ENCODE data around the gene PKP1. TPM values are rescaled to one million over a fixed set of nuclear protein-coding genes. Genes with fewer than 3 reads are reported as not detected.

The PKP1 gene
- total and polyA plus RNA-seq, 8 donors = 0.17 to 2.8 (median 0.20) TPM

DNA sequence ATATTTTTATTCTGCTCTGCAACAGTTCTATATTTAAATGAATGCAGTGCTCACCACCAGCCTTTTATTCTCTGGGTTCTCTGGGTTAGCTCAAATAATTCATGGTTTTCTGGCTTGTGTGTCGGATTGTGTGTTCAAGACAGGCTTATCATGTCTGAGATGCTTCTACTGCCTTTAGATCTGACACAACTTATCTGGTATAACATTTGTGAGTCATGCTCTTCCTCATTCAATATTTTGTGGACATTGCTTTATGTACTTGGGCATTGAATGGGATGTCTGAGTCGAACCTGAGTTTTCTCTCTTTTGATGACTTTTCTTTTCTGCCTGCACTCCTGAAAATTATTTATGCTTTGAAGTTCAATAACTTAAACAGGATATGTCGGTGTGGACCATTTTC lies 17.6 kb upstream of the PKP1 start:
- Histone ChIP-seq H3K27ac (no peak overlapping the region), H3K4me3 (no peak overlapping the region), H3K4me1 (no peaks in the 10 kb centered on the region), H3K27me3 (peaks cover 0 to 9% of the 10 kb centered on the region in 2 donors), H3K9me3 (no peaks in the 10 kb centered on the region), H3K36me3 (no peaks in the 10 kb centered on the region)
- intact Hi-C loops (cut with DNase I) = no loop called here
- no peak for DNase-seq
- ATAC-seq = no peak
- TF ChIP-seq, protein P1, sequence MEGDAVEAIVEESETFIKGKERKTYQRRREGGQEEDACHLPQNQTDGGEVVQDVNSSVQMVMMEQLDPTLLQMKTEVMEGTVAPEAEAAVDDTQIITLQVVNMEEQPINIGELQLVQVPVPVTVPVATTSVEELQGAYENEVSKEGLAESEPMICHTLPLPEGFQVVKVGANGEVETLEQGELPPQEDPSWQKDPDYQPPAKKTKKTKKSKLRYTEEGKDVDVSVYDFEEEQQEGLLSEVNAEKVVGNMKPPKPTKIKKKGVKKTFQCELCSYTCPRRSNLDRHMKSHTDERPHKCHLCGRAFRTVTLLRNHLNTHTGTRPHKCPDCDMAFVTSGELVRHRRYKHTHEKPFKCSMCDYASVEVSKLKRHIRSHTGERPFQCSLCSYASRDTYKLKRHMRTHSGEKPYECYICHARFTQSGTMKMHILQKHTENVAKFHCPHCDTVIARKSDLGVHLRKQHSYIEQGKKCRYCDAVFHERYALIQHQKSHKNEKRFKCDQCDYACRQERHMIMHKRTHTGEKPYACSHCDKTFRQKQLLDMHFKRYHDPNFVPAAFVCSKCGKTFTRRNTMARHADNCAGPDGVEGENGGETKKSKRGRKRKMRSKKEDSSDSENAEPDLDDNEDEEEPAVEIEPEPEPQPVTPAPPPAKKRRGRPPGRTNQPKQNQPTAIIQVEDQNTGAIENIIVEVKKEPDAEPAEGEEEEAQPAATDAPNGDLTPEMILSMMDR (IDR thresholded peaks at IDR 0.05) = no peak

DNA sequence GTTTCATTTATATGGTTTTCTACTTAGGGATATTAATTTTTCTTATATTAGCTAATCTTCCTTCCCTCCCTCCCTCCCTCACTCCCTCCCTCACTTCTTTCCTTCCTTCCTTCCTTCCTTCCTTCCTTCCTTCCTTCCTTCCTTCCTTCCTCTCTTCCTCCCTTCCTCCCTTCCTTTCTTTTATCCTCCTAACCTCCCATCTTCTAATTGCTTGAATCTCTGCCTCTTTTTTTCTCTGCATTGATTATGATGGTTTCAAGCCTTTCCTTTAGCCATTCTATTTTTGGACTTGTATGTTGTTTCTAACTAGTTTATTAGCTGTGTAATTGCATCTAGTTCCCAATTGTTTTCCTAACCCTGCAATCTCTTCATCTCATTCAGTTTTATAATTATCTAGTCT lies 17.0 kb upstream of the PKP1 start:
- TF ChIP-seq, protein P1 (IDR thresholded peaks at IDR 0.05) = no peak
- H3K27ac ChIP-seq = no peak overlapping the region
- DNase-seq (no peak), ATAC-seq (no peak)
- no peaks in the 10 kb centered on the region for H3K4me1 ChIP-seq
- H3K36me3 ChIP-seq = no peaks in the 10 kb centered on the region
- H3K27me3 ChIP-seq = peaks cover 0 to 9% of the 10 kb centered on the region in 2 donors
- intact Hi-C loops (cut with DNase I) = no loop called here
- no peak overlapping the region for H3K4me3 ChIP-seq
- no peaks in the 10 kb centered on the region for H3K9me3 ChIP-seq

DNA sequence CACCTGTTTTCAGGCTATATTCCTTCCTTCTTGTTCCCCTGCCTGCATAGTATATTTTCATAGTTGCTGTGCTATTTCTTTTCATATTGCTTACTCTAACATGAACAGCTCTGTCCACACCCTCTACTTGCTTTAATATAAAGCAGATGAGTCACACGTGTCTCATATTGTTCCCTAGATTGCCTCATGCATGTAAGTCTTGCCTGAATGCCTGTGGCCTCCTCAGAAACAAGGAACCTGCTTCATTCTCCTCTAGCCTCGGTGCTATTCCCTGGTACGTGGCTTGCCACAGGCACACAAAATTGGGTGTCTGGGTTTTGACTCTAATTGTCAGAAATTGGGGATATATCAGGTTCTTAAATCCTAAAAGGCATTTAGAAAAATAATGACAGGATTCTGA lies 16.5 kb upstream of the PKP1 start:
- ATAC-seq = peak; percentile 57
- intact Hi-C loops (cut with DNase I) = no loop called here
- DNase-seq = no peak
- Histone ChIP-seq H3K27me3 (peaks cover 0 to 9% of the 10 kb centered on the region in 2 donors), H3K4me3 (no peak overlapping the region), H3K9me3 (no peaks in the 10 kb centered on the region), H3K4me1 (no peaks in the 10 kb centered on the region), H3K36me3 (no peaks in the 10 kb centered on the region), H3K27ac (no peak overlapping the region)
- TF ChIP-seq, protein P1 (IDR thresholded peaks at IDR 0.05) = no peak

DNA sequence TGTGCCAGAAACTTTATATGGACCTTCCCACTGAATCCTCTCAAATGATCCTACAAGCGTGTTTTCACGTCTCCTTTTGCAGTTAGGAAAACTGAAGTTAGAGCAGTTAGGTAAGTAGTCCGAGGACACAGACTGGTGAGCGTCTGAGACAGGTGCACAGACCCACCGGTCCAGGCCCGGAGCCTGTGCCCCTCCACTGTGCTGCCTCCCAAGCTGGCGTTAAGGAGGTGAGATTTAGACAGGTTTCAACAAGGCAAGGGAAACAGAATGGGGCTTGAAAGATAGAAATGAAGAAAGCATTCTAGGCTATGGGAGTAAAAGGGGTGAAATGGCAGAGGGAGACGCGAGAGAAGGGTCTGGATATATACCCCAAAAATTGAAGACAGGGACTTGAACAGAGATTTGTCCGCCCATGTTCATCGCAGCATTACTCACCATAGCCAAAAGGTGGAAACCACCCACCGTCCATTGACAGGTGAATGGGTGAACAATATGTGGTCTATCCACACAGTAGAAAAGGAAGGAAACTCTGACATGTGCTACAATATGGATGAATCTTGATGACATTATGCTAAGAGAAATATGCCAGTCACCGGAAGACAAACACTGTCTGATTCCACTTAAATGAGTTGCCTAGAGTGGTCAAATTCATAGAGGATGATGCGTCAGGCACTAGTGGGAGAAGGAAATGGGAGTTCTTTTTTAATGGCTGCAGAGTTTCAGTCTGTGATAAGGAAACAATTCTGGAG lies 15.7 kb upstream of the PKP1 start:
- no peaks in the 10 kb centered on the region for H3K9me3 ChIP-seq
- no peaks in the 10 kb centered on the region for H3K4me1 ChIP-seq
- intact Hi-C loops (cut with DNase I) = no loop called here
- H3K27ac ChIP-seq = no peak overlapping the region
- DNase-seq = no peak
- no peaks in the 10 kb centered on the region for H3K36me3 ChIP-seq
- H3K27me3 ChIP-seq = peaks cover 0 to 9% of the 10 kb centered on the region in 2 donors
- ATAC-seq = no peak
- H3K4me3 ChIP-seq = no peak overlapping the region
- TF ChIP-seq, protein P1 (IDR thresholded peaks at IDR 0.05) = no peak

DNA sequence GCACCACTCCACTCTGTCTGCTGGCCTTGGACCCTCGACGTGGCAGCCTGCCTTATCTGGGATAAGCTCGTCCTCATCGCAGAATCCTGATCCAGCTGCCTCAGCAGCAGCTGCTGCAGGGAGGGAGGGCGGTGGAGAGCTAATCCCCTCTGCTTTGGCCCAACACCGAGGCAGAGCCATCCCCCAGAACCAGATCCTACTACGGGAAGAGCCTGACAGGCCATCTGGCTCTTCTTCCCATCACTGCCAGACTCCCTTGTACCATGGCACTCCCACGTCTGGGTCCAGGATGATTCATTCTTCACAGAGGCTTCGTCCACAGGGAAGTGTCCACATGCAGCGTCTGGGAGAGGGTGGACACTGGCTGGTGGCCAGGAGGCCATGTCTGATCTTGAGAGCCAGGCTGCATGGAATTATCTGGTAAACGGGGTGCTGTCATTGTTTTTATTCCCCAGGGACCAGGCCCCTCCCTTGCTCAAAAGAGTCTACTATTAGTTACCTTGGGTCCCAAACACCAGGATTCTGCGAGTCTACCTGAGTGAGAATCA lies 14.6 kb upstream of the PKP1 start:
- peak; percentile 49 for ATAC-seq
- TF ChIP-seq, protein P1 (IDR thresholded peaks at IDR 0.05) = no peak
- Histone ChIP-seq H3K4me3 (no peak overlapping the region), H3K9me3 (no peaks in the 10 kb centered on the region), H3K27ac (no peak overlapping the region), H3K27me3 (peaks cover 0 to 9% of the 10 kb centered on the region in 2 donors), H3K36me3 (no peaks in the 10 kb centered on the region), H3K4me1 (no peaks in the 10 kb centered on the region)
- peak in 2 of 4 donors; percentile 35 to 52 for DNase-seq
- intact Hi-C loops (cut with DNase I) = no loop called here

Data from left lung (tissue), 10 donors.